OCI-LY7 (cell line): Measurements from ENCODE around the gene HS2ST1.

Experiments used
- CTCF ChIP-seq: fragments of 200-600 bp; sonication (generic); conservative IDR thresholded peaks from 2 replicates; pipeline ENCODE4 v1.5.1; 2014; ENCODE audit warnings: mild to moderate bottlenecking, antibody characterized with exemption, low read length, moderate library complexity, mixed read lengths
- EZH2phosphoT487 ChIP-seq: fragments of 200-600 bp; sonication (generic); IDR thresholded peaks from 2 replicates; pipeline ENCODE4 v1.6.1; 2018; ENCODE audit warnings: low read depth, borderline replicate concordance, mild to moderate bottlenecking, mixed run types, antibody characterized with exemption, low read length, moderate library complexity, mixed read lengths

- no peak for TF ChIP-seq CTCF
- no peak for TF ChIP-seq EZH2phosphoT487
Observed at GRCh38 chr1:87056974-87057373, 142.5 kb downstream of the HS2ST1 start.
